ENCODE results near the gene NFKBIE.

Gene NFKBIE

GRCh38 chr6:44214307-44214706 is 51.0 kb downstream of the NFKBIE start:
- no peaks in the 10 kb centered on the region for H3K4me1 ChIP-seq (ENCODE audit: insufficient read depth, poor library complexity, severe bottlenecking)
- no peak overlapping the region for H3K4me3 ChIP-seq (ENCODE audit: severe bottlenecking)
- no peaks in the 10 kb centered on the region for H3K36me3 ChIP-seq (ENCODE audit: low read depth)
- DNase-seq (ENCODE audit: low spot score) (no peak), ATAC-seq (ENCODE audit: low read depth) (no peak)
- H3K27ac ChIP-seq (ENCODE audit: poor library complexity, severe bottlenecking), result no peak overlapping the region
- no peak for TF ChIP-seq CTCF (IDR thresholded peaks at IDR 0.05; ENCODE audit: poor library complexity, severe bottlenecking)
- no peaks in the 10 kb centered on the region for H3K9me3 ChIP-seq (ENCODE audit: severe bottlenecking)
- no peaks in the 10 kb centered on the region for H3K27me3 ChIP-seq (ENCODE audit: insufficient read depth, poor library complexity, severe bottlenecking)

- DNase-seq (ENCODE audit: low spot score) (no peak), ATAC-seq (ENCODE audit: low read depth) (no peak)
- no peak overlapping the region for H3K27ac ChIP-seq (ENCODE audit: poor library complexity, severe bottlenecking)
- H3K36me3 ChIP-seq (ENCODE audit: low read depth), result no peaks in the 10 kb centered on the region
- no peak overlapping the region for H3K4me3 ChIP-seq (ENCODE audit: severe bottlenecking)
- no peaks in the 10 kb centered on the region for H3K4me1 ChIP-seq (ENCODE audit: insufficient read depth, poor library complexity, severe bottlenecking)
- H3K9me3 ChIP-seq (ENCODE audit: severe bottlenecking), result no peaks in the 10 kb centered on the region
- H3K27me3 ChIP-seq (ENCODE audit: insufficient read depth, poor library complexity, severe bottlenecking), result no peaks in the 10 kb centered on the region
- no peak for TF ChIP-seq CTCF (IDR thresholded peaks at IDR 0.05; ENCODE audit: poor library complexity, severe bottlenecking)
These were observed 54.1 kb downstream of the NFKBIE start for GRCh38 chr6:44211284-44211683.
